ENCODE data around the gene ASB10. TPM values are rescaled to one million over a fixed set of nuclear protein-coding genes. Genes with fewer than 3 reads are reported as not detected.

Gene ASB10
- total RNA-seq, 1 experiment from 2014 or later, result not detected

DNA sequence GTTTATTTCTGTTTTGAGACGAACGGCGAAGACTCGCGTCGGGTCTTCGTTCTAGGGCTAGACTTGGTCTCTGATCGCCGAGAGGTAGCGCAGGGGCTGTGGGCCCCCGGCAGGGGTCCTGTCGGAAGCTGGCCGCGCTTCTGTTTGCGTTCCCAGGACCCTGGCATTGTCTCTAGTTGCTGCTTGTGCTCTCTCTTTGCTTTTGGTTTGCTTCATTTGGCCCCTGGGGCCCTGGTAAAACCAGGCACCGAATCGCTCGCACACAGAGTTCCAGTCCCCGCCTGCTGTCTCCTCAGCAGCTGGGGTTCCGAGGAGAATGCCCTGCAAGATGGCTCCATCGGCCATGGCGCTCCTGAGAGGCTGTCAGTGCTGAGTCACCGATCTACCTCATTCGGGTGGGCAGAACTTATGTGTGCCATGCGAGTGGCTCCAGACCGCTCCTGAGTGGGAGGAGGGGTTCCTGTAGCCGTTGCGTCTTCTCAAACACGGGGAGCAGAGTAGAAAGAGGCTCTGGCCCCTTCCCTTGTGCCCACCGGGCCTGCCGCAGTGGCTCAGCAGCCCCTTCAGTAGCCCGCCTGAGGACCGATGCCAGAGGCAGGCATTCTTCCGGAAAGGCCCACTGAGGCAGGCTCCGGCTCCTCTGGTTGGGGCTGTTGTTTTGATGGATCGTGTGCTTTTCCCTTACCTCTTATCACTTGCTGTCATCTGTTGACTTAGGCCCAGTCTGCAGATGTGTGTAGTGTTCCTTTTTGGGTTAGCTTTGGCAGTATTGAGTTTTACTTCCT is 46.1 kb upstream of the ASB10 start:
- Histone ChIP-seq H3K9me3 (ENCODE audit: control insufficient read depth, insufficient read depth, low read depth, low read length) (no peaks in the 10 kb centered on the region), H3K4me3 (ENCODE audit: low read depth in 2 of 2, low read length in 2 of 2) (peak overlapping the region; percentile 91 to 96), H3K4me1 (ENCODE audit: control insufficient read depth, insufficient read depth, low read length) (peaks cover 15% of the 10 kb centered on the region), H3K36me3 (ENCODE audit: control insufficient read depth, insufficient read depth, low read length) (no peaks in the 10 kb centered on the region; the same call in 1 of the 2 replicates), H3K27ac (ENCODE audit: low read length) (peak overlapping the region; percentile 86), H3K27me3 (ENCODE audit: control insufficient read depth, insufficient read depth, low read length) (no peaks in the 10 kb centered on the region)
- in situ Hi-C loops (cut with HindIII; ENCODE audit: low pct_unique_long_range_greater_than_20kb, low sequenced_read_pairs) (no loop called here), intact Hi-C loops (cut with micrococcal nuclease; ENCODE audit: unreplicated experiment) (no loop called here)
- DNase-seq (ENCODE audit: low read depth, low spot score) (no peak), ATAC-seq (peak; percentile 52)
- BruUV-seq (replicated peaks), result no TSS peak
- 0 out of 2 replicates have a peak, but pooled peaks have one; percentile 11 for TF ChIP-seq SIN3A (IDR thresholded peaks at IDR 0.05; ENCODE audit: borderline replicate concordance, insufficient read depth, low read depth, low read length)
- TF ChIP-seq, protein P1, sequence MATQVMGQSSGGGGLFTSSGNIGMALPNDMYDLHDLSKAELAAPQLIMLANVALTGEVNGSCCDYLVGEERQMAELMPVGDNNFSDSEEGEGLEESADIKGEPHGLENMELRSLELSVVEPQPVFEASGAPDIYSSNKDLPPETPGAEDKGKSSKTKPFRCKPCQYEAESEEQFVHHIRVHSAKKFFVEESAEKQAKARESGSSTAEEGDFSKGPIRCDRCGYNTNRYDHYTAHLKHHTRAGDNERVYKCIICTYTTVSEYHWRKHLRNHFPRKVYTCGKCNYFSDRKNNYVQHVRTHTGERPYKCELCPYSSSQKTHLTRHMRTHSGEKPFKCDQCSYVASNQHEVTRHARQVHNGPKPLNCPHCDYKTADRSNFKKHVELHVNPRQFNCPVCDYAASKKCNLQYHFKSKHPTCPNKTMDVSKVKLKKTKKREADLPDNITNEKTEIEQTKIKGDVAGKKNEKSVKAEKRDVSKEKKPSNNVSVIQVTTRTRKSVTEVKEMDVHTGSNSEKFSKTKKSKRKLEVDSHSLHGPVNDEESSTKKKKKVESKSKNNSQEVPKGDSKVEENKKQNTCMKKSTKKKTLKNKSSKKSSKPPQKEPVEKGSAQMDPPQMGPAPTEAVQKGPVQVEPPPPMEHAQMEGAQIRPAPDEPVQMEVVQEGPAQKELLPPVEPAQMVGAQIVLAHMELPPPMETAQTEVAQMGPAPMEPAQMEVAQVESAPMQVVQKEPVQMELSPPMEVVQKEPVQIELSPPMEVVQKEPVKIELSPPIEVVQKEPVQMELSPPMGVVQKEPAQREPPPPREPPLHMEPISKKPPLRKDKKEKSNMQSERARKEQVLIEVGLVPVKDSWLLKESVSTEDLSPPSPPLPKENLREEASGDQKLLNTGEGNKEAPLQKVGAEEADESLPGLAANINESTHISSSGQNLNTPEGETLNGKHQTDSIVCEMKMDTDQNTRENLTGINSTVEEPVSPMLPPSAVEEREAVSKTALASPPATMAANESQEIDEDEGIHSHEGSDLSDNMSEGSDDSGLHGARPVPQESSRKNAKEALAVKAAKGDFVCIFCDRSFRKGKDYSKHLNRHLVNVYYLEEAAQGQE (IDR thresholded peaks at IDR 0.05; ENCODE audit: insufficient read depth in 1 of 2, low read depth in 2 of 2, low read length in 1 of 2), result no peak
- ChIA-PET POLR2A (interaction anchor here (0.6 kb wide), 1 partner anchor 15 kb away, joined by 8 read pairs; no protein-coding TSS in a partner anchor), CTCF (interaction anchor here (0.7 to 0.9 kb wide), 2 partner anchors 11 to 12 kb away, joined by 3 to 4 read pairs; no protein-coding TSS in a partner anchor)

DNA sequence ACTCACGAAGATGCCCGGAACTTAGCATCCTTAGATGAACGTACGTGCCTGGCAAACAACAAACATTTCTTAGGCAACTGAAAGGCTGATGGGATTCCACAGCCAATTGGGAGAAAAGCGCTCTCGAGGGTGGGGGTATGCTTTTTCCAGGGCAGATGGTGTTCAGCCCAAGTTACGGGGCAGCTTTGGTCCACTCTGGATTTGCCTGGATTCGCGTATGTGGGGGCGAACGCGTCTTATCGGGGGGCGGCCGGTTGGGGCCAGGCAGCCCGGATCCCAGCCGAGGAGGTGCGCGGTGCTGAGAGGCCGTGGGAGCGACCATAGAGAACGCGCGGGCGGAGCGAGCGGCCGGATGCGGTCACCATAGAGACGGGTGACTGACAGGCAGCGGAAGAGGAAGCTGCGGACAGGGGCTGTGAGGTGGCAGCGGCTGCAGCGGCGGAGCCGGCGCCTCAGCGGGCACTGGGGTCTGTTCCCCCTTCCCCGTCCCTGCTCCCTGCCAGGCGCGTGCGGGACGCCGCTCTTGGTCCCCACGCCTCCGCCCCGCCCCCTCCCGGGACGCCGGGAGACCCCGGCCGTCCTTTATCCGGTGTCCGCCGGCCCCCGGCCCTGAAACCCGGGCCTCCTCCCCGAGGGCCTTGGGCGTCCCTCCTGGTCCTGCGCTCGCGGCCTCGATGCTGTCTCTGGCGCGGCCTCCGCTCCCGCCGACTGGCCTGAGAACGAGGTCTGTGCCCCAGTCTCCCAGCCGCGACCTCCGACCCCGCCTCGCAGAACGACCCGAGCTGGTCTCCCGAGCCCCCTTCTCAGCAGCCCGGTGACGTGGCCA is 45.3 kb upstream of the ASB10 start, which contains the start of gene CHPF2:
Gene CHPF2, plus strand, starts transcription at position 393 of the 826 bp plus-strand sequence. CDS start 1,529 bp downstream, outside the sequence.
- Histone ChIP-seq H3K36me3 (ENCODE audit: control insufficient read depth, insufficient read depth, low read length) (no peaks in the 10 kb centered on the region; the same call in 1 of the 2 replicates), H3K27me3 (ENCODE audit: control insufficient read depth, insufficient read depth, low read length) (no peaks in the 10 kb centered on the region), H3K9me3 (ENCODE audit: control insufficient read depth, insufficient read depth, low read depth, low read length) (no peaks in the 10 kb centered on the region), H3K4me3 (ENCODE audit: low read depth in 2 of 2, low read length in 2 of 2) (peak within 1 kb of the TSS; percentile 91 to 96), H3K27ac (ENCODE audit: low read length) (peak within 1 kb of the TSS; percentile 86), H3K4me1 (ENCODE audit: control insufficient read depth, insufficient read depth, low read length) (peaks cover 17% of the 10 kb centered on the region)
- peak; percentile 98 for ATAC-seq
- intact Hi-C loops (cut with micrococcal nuclease; ENCODE audit: unreplicated experiment) (no loop called here), in situ Hi-C loops (cut with HindIII; ENCODE audit: low pct_unique_long_range_greater_than_20kb, low sequenced_read_pairs) (no loop called here)
- DNase-seq (ENCODE audit: low read depth, low spot score), result no peak
- BruUV-seq (replicated peaks), result no TSS peak
- ChIA-PET POLR2A (interaction anchor here (0.6 kb wide), 1 partner anchor 15 kb away, joined by 8 read pairs; no protein-coding TSS in a partner anchor), CTCF (interaction anchor here (0.7 kb wide), 1 partner anchor 12 kb away, joined by 4 read pairs; no protein-coding TSS in a partner anchor)
- TF ChIP-seq TCF7L2 (IDR thresholded peaks at IDR 0.05; ENCODE audit: low read depth, low read length), result no peak
- TF ChIP-seq, protein P1 (IDR thresholded peaks at IDR 0.05; ENCODE audit: insufficient read depth in 1 of 2, low read depth in 2 of 2, low read length in 1 of 2), result no peak
- TF ChIP-seq, protein P2, sequence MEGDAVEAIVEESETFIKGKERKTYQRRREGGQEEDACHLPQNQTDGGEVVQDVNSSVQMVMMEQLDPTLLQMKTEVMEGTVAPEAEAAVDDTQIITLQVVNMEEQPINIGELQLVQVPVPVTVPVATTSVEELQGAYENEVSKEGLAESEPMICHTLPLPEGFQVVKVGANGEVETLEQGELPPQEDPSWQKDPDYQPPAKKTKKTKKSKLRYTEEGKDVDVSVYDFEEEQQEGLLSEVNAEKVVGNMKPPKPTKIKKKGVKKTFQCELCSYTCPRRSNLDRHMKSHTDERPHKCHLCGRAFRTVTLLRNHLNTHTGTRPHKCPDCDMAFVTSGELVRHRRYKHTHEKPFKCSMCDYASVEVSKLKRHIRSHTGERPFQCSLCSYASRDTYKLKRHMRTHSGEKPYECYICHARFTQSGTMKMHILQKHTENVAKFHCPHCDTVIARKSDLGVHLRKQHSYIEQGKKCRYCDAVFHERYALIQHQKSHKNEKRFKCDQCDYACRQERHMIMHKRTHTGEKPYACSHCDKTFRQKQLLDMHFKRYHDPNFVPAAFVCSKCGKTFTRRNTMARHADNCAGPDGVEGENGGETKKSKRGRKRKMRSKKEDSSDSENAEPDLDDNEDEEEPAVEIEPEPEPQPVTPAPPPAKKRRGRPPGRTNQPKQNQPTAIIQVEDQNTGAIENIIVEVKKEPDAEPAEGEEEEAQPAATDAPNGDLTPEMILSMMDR (IDR thresholded peaks at IDR 0.05), result no peak
- peak; percentile 38; the same call in 1 of the 2 replicates for TF ChIP-seq SIN3A (IDR thresholded peaks at IDR 0.05; ENCODE audit: borderline replicate concordance, insufficient read depth, low read depth, low read length)
- peak; percentile 84 for TF ChIP-seq POLR2AphosphoS5 (IDR thresholded peaks at IDR 0.05; ENCODE audit: low read depth, low read length)

Data from Panc1 (cell line).